Measurements from ENCODE around the gene TNFRSF18. TPM values are rescaled to one million over a fixed set of nuclear protein-coding genes. Genes with fewer than 3 reads are reported as not detected.

TNFRSF18 gene
- polyA plus RNA-seq (2012; ENCODE audit: insufficient read length, low read depth), result 0.48 TPM

GRCh38 chr1:1206376-1206965 lies at the start of gene TNFRSF18:
Gene TNFRSF18, minus strand, starts transcription at chr1:1206592. Its CDS starts 21 bp downstream, at chr1:1206571.
- TF ChIP-seq SIN3A (IDR thresholded peaks at IDR 0.05; ENCODE audit: borderline replicate concordance, insufficient read depth, low read length), result no peak
- TF ChIP-seq FOXP2 (optimal IDR thresholded peaks at IDR 0.05; ENCODE audit: borderline replicate concordance, extremely low read depth, extremely low read length, insufficient read depth), result no peak
- TF ChIP-seq TAF1 (IDR thresholded peaks at IDR 0.05; ENCODE audit: borderline replicate concordance, insufficient read depth, low read length), result no peak
- TF ChIP-seq POLR2AphosphoS5 (IDR thresholded peaks at IDR 0.05; ENCODE audit: low read depth, low read length), result no peak
- no peak for TF ChIP-seq REST (IDR thresholded peaks at IDR 0.05; ENCODE audit: insufficient read depth in 1 of 2, low read depth in 2 of 2, low read length in 2 of 2)

GRCh38 chr1:1255611-1256010 lies 49.2 kb upstream of the TNFRSF18 start:
- no peak for TF ChIP-seq POLR2AphosphoS5 (IDR thresholded peaks at IDR 0.05; ENCODE audit: low read depth, low read length)

GRCh38 chr1:1255078-1255477 lies 48.7 kb upstream of the TNFRSF18 start:
- TF ChIP-seq POLR2AphosphoS5 (IDR thresholded peaks at IDR 0.05; ENCODE audit: low read depth, low read length), result no peak
- TF ChIP-seq REST (IDR thresholded peaks at IDR 0.05; ENCODE audit: insufficient read depth in 1 of 2, low read depth in 2 of 2, low read length in 2 of 2), result no peak
- TF ChIP-seq TAF1 (IDR thresholded peaks at IDR 0.05; ENCODE audit: borderline replicate concordance, insufficient read depth, low read length), result no peak
- no peak for TF ChIP-seq SIN3A (IDR thresholded peaks at IDR 0.05; ENCODE audit: borderline replicate concordance, insufficient read depth, low read length)
- TF ChIP-seq FOXP2 (optimal IDR thresholded peaks at IDR 0.05; ENCODE audit: borderline replicate concordance, extremely low read depth, extremely low read length, insufficient read depth), result no peak

- TF ChIP-seq TAF1 (IDR thresholded peaks at IDR 0.05; ENCODE audit: borderline replicate concordance, insufficient read depth, low read length) (no peak), POLR2AphosphoS5 (IDR thresholded peaks at IDR 0.05; ENCODE audit: low read depth, low read length) (no peak), FOXP2 (optimal IDR thresholded peaks at IDR 0.05; ENCODE audit: borderline replicate concordance, extremely low read depth, extremely low read length, insufficient read depth) (no peak), SIN3A (IDR thresholded peaks at IDR 0.05; ENCODE audit: borderline replicate concordance, insufficient read depth, low read length) (no peak)
These were observed 48.2 kb upstream of the TNFRSF18 start for GRCh38 chr1:1254667-1254998.

GRCh38 chr1:1253972-1254666 lies 47.7 kb upstream of the TNFRSF18 start:
- no peak for TF ChIP-seq REST (IDR thresholded peaks at IDR 0.05; ENCODE audit: insufficient read depth in 1 of 2, low read depth in 2 of 2, low read length in 2 of 2)
- TF ChIP-seq TAF1 (IDR thresholded peaks at IDR 0.05; ENCODE audit: borderline replicate concordance, insufficient read depth, low read length), result no peak
- no peak for TF ChIP-seq SIN3A (IDR thresholded peaks at IDR 0.05; ENCODE audit: borderline replicate concordance, insufficient read depth, low read length)
- TF ChIP-seq POLR2AphosphoS5 (IDR thresholded peaks at IDR 0.05; ENCODE audit: low read depth, low read length), result no peak
- TF ChIP-seq FOXP2 (optimal IDR thresholded peaks at IDR 0.05; ENCODE audit: borderline replicate concordance, extremely low read depth, extremely low read length, insufficient read depth), result no peak

- TF ChIP-seq FOXP2 (optimal IDR thresholded peaks at IDR 0.05; ENCODE audit: borderline replicate concordance, extremely low read depth, extremely low read length, insufficient read depth), result no peak
- TF ChIP-seq REST (IDR thresholded peaks at IDR 0.05; ENCODE audit: insufficient read depth in 1 of 2, low read depth in 2 of 2, low read length in 2 of 2), result no peak
- no peak for TF ChIP-seq SIN3A (IDR thresholded peaks at IDR 0.05; ENCODE audit: borderline replicate concordance, insufficient read depth, low read length)
- no peak for TF ChIP-seq POLR2AphosphoS5 (IDR thresholded peaks at IDR 0.05; ENCODE audit: low read depth, low read length)
- no peak for TF ChIP-seq TAF1 (IDR thresholded peaks at IDR 0.05; ENCODE audit: borderline replicate concordance, insufficient read depth, low read length)
These were observed 46.9 kb upstream of the TNFRSF18 start for GRCh38 chr1:1253314-1253713.

Measured in PFSK-1 (cell line).